Putamen (tissue), 1 donor: Measurements from ENCODE around the gene HVCN1.
"Not testable (repeated sequence)": the region's sequence is repeated elsewhere in the genome, so short reads cannot be mapped to it uniquely, and the experiment has no call there.

Experiments
- DNase-seq: peaks from one replicate; pipeline ENCODE4 v3.0.0-alpha.2; 2016; ENCODE audit warnings: low spot score

HVCN1 gene, protein sequence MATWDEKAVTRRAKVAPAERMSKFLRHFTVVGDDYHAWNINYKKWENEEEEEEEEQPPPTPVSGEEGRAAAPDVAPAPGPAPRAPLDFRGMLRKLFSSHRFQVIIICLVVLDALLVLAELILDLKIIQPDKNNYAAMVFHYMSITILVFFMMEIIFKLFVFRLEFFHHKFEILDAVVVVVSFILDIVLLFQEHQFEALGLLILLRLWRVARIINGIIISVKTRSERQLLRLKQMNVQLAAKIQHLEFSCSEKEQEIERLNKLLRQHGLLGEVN

GRCh38 chr12:110688446-110689280 is at the start of gene HVCN1:
Gene HVCN1 (minus strand): TSS chr12:110689115. CDS start chr12:110683245, 5,870 bp downstream.
- DNase-seq = no peak

GRCh38 chr12:110737532-110737931 is 48.6 kb upstream of the HVCN1 start:
- DNase-seq = no peak

GRCh38 chr12:110737016-110737415 is 48.1 kb upstream of the HVCN1 start:
- DNase-seq = not testable (repeated sequence)

DNA sequence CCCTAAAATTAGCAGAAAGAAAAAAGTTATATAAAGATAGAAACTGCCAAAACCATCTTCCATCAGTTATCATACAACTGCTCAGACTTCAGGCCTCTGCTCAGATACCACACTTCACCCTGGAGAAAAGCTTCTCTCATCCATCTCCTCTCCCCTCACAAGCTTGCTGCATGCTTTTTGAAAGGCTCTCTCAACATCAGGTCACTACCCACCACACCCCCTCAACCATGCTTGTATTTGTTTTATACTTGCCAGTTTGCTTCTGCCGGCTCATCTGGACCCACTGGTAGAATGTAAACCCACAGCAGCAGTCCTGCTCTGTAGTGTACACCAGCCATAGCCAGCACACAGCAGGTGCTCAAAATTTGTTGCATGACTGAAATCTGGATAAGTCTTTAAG is 45.0 kb upstream of the HVCN1 start:
- no peak for DNase-seq

DNA sequence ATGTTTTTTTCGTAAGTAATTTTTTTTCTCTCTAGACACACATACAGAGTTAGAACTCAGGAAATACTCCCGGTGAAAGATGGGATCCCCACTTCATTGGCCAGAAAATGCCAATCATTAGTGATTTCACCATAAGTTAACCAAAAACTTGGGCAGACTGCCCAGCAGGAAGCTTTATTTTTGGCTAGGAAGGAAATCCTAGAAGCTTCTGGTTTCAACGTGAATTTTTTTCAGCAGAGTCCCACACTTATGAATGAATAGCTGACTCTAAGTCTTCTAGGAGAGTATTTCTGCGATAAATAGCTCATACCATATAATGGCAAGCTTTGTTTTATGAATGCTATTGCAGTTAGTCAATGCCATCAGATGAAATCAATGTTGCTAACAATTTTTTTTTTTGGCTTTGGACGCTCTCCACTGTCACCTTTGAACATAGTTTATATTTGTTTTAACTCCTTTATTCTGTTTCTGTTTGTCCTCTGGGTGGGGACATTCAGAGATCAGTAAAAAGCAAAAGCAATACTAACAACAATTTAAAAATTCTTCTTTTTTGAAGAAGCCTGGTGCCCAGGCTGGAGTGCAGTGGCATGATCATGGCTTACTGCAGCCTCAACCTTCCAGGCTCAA is 44.3 kb upstream of the HVCN1 start:
- no peak for DNase-seq

GRCh38 chr12:110732572-110732971 is 43.7 kb upstream of the HVCN1 start:
- no peak for DNase-seq

- no peak for DNase-seq
Observed at GRCh38 chr12:110731479-110731878, 42.6 kb upstream of the HVCN1 start.

DNA sequence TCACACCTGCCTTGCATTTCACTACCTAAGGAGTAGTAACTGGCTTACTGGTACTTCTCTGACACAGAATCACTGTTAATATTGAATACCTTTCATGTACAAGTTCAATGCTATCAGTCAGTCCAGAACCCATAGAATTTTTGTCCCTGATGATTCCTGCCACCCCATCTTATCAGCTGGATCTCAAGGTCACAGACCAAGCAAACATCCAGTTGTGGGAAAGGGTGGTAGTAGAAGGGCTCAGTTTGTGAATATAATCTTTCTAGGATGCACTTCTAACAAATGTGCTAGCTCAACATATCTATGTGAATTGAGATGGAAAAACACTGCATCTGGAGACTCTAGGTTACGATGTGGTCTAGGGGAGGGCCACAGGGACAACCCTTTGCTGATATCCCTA is 39.7 kb upstream of the HVCN1 start:
- DNase-seq = no peak

DNA sequence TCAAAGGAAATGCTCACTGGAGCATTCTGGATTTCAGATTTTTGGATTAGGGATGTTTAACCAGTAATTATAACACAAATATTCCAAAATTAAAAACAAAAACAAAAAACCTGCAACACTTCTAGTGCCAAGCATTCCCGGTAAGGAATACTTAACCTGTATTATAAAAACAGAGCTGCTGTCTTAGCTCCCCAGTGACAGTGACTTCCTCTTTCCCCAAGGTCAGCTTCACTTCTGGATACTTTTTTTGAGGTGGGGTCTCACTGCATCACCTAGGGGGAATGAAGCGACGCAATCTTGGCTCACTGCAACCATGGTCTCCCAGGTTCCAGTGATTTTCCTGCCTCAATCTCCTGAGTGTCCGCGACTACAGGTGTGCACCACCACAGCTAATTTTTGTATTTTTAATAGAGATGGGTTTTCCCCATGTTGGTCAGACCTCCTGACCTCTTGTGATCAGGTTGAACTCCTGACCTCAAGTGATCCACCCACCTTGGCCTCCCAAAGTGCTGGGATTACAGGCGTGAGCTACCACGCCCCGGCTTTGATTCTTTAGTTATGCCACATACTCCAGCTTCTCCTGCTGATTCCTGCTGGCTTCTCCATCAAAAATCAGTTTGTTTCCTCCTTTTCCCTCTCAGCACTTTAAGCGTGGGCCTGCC is 37.9 kb upstream of the HVCN1 start:
- DNase-seq = no peak

GRCh38 chr12:110726028-110726427 is 37.1 kb upstream of the HVCN1 start:
- no peak for DNase-seq

- DNase-seq = no peak
Observed at GRCh38 chr12:110725267-110725666, 36.4 kb upstream of the HVCN1 start.

- DNase-seq = not testable (repeated sequence)
Observed at GRCh38 chr12:110722892-110723291, 34.0 kb upstream of the HVCN1 start.

DNA sequence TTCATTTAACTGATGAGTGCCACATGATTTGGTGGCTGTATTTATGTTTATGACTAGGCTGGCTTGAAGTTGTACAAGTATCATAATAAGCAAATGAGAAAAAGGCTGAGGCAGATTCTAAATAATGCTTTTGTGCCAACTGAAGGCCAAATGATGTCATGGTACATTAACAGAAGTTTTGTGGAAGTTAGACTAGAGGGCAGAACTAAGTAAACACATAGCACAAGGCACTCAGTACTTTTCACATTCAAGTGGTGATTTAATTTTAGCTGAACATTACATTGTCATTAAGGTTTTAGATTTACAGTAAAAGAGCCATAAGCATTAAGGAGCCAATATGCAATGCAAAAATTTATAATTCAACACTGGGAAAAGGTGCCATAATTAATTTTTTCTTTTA is 32.7 kb upstream of the HVCN1 start:
- DNase-seq = no peak

DNA sequence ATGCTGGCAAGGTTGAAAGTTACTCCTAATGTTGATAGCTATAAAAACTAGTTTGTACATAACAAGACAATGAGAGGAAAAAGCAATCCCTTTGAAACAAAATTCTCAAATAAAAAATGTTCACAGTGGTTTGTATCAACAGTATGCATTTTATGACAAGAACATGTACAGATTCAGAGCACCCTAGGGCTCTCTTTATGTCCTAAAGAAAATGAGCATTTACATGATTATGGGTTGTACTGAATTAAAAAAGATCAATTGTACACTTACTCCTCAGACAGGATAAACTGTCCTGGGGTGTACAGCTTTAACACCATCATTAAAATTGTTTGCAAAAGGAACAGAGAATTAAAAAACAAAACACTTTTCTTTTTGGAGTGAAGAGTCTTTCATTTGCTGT is 31.6 kb upstream of the HVCN1 start:
- DNase-seq = no peak

DNA sequence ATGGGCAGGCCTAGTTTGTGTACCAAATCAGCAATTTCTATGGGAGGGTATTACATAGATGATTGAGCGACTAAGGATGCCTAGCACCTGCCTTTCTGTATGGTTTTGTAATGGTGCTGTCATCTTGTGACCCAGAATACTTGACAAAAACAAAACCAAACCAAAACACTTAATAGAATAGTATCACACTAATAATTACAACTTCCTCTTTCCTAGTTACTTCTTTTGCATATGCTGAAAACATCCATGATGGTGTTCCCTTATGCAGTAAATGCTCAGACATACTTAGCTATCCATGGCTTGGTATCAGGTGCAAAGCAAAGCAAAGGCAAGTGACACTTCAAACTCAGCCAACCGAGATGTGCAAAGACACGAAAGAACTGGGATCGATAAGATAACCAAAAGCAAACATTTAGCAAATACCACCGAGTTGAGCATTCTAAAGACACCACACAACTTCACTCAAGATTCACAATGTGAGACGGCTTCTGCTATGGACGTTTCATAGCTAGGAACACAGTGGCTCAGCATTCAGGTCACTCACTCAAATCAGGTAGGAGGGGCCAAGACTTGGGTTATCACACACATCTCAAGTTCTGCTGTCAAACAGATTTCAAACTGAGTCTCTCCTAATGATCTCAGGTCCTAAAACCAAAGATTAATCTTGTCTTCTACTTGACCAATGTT is 29.4 kb upstream of the HVCN1 start:
- no peak for DNase-seq

GRCh38 chr12:110717037-110717436 is 28.1 kb upstream of the HVCN1 start:
- DNase-seq = no peak

GRCh38 chr12:110708917-110709316 is 20.0 kb upstream of the HVCN1 start:
- DNase-seq = no peak

DNA sequence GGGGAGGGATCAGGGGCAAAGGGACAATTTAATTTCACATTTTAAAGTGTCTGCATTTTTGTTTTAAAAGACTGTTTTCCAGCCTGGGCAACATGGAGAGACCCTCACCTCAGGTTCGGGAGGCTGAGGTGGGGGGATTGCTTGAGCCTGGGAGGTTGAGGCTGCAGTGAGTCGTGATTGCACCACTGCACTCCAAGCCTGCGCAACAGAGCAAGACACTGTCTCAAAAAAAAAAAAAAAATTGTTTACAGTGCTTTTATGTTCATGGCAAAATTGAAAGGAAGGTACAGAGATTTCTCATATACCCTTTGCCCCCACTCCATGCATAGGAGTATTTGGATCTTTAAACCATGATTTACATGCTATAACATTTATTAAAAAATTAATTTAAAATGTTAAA is 16.4 kb upstream of the HVCN1 start:
- no peak for DNase-seq

- DNase-seq = no peak
Observed at GRCh38 chr12:110704750-110705149, 15.8 kb upstream of the HVCN1 start.

- DNase-seq = no peak
Observed at GRCh38 chr12:110704231-110704630, 15.3 kb upstream of the HVCN1 start.

DNA sequence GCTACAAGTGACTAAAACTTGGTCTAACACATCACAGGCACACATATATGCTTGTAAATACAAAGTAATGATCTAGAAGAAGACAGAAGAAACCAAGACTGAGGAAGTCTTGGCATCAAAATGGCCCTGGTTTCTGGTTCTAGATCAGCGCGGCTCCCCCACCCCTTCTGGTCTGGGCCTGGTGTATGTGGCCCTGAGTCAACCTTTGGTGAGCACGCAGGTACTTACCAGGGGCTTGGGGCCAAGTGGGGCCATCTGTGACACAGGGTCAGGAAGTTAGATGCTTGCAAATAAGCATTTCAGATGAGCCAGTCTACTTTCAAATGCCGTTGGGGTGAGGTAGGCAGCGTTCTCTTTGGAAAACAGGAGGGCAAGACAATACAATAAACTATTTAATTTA is 13.2 kb upstream of the HVCN1 start:
- DNase-seq = no peak
